NT2/D1 (cell line): ENCODE results near the gene RPL10.

ENCODE experiments used
- SUZ12 ChIP-seq: IDR thresholded peaks from 2 replicates; pipeline ENCODE4 v1.6.1; 2011; ENCODE audit not compliant: insufficient read length, insufficient read depth; ENCODE audit errors: extremely low read depth
- ZNF274 ChIP-seq: IDR thresholded peaks from 2 replicates; pipeline ENCODE4 v1.6.1; 2011; ENCODE audit warnings: mild to moderate bottlenecking, low read depth, low read length

GRCh38 chrX:154412468-154412867 lies 14.3 kb downstream of the RPL10 start:
- TF ChIP-seq SUZ12 (no peak), ZNF274 (no peak)
